Measurements from ENCODE around the gene CFTR. TPM values are rescaled to one million over a fixed set of nuclear protein-coding genes. Genes with fewer than 3 reads are reported as not detected.

Gene CFTR
- total and polyA plus RNA-seq, 9 donors = 0.12 to 2.4 (median 0.71) TPM; not detected in 3

DNA sequence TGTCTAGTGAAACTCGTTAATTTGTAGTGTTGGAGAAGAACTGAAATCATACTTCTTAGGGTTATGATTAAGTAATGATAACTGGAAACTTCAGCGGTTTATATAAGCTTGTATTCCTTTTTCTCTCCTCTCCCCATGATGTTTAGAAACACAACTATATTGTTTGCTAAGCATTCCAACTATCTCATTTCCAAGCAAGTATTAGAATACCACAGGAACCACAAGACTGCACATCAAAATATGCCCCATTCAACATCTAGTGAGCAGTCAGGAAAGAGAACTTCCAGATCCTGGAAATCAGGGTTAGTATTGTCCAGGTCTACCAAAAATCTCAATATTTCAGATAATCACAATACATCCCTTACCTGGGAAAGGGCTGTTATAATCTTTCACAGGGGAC lies 187.6 kb downstream of the CFTR start:
- no peak for DNase-seq
- intact Hi-C loops (cut with DNase I) = no loop called here
- WGBS, 3 donors = 63 to 79% (median 66%) methylated on average over 2 of the region's 2 CpGs
- TF ChIP-seq POLR2A (IDR thresholded peaks at IDR 0.05) (no peak), EP300 (IDR thresholded peaks at IDR 0.05) (no peak)
- TF ChIP-seq, protein P1, sequence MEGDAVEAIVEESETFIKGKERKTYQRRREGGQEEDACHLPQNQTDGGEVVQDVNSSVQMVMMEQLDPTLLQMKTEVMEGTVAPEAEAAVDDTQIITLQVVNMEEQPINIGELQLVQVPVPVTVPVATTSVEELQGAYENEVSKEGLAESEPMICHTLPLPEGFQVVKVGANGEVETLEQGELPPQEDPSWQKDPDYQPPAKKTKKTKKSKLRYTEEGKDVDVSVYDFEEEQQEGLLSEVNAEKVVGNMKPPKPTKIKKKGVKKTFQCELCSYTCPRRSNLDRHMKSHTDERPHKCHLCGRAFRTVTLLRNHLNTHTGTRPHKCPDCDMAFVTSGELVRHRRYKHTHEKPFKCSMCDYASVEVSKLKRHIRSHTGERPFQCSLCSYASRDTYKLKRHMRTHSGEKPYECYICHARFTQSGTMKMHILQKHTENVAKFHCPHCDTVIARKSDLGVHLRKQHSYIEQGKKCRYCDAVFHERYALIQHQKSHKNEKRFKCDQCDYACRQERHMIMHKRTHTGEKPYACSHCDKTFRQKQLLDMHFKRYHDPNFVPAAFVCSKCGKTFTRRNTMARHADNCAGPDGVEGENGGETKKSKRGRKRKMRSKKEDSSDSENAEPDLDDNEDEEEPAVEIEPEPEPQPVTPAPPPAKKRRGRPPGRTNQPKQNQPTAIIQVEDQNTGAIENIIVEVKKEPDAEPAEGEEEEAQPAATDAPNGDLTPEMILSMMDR (IDR thresholded peaks at IDR 0.05) = no peak
- Histone ChIP-seq H3K4me3 (no peak overlapping the region), H3K27ac (no peak overlapping the region), H3K27me3 (no peaks in the 10 kb centered on the region), H3K36me3 (no peaks in the 10 kb centered on the region), H3K9me3 (no peaks in the 10 kb centered on the region), H3K4me1 (ENCODE audit: insufficient read depth) (no peaks in the 10 kb centered on the region)

DNA sequence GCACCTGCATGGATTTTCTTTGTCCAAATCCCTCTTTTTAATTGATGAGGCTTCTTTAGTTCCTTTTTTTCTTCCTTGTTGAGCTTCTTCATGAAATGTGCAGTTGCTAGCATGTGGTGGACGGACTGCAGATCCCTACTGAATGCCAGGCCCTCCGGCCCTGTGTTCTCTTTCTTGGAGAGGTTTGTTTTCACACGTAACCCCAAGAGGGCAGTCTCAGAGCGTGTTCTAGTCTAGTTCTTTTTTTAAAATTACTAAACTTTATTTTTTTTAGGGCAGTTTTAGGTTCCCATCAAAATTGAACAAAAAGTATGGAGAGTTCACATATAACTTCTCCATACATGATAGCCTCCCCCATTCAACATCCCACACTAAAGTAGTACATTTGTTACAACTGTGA lies 190.0 kb downstream of the CFTR start:
- Histone ChIP-seq H3K4me1 (ENCODE audit: insufficient read depth) (no peaks in the 10 kb centered on the region), H3K27ac (no peak overlapping the region), H3K4me3 (no peak overlapping the region), H3K27me3 (no peaks in the 10 kb centered on the region), H3K9me3 (no peaks in the 10 kb centered on the region), H3K36me3 (no peaks in the 10 kb centered on the region)
- 43 to 49% (median 45%) methylated on average over 4 of the region's 4 CpGs for WGBS, 3 donors
- no peak for DNase-seq
- intact Hi-C loops (cut with DNase I) = no loop called here
- no peak for TF ChIP-seq POLR2A (IDR thresholded peaks at IDR 0.05)
- no peak for TF ChIP-seq EP300 (IDR thresholded peaks at IDR 0.05)
- TF ChIP-seq, protein P1 (IDR thresholded peaks at IDR 0.05) = no peak

DNA sequence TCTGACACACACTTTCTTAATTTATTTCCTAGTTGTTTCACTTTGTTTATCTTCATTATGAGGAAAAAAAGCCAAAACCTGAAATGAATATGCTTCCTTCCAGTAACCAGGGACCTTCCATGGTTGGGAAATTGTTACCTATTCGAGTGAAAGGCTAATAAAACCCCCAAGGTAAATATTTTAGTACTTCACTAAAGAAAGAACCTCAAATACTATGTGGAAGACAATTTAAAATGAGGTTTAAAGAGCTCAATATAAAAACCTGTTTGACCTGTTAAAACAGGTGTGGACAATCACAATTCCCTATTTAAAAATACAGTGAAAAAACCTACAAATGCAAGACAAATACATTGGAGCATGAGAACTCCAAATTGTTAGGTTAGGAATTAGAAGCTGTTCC lies 192.6 kb downstream of the CFTR start:
- WGBS, 3 donors = 58 to 74% (median 63%) methylated on average over 1 of the region's 1 CpG
- Histone ChIP-seq H3K4me3 (no peak overlapping the region), H3K36me3 (no peaks in the 10 kb centered on the region), H3K27me3 (no peaks in the 10 kb centered on the region), H3K27ac (no peak overlapping the region), H3K9me3 (no peaks in the 10 kb centered on the region), H3K4me1 (ENCODE audit: insufficient read depth) (no peaks in the 10 kb centered on the region)
- TF ChIP-seq POLR2A (IDR thresholded peaks at IDR 0.05) (no peak), EP300 (IDR thresholded peaks at IDR 0.05) (no peak)
- TF ChIP-seq, protein P1 (IDR thresholded peaks at IDR 0.05) = no peak
- intact Hi-C loops (cut with DNase I) = no loop called here
- DNase-seq = no peak

DNA sequence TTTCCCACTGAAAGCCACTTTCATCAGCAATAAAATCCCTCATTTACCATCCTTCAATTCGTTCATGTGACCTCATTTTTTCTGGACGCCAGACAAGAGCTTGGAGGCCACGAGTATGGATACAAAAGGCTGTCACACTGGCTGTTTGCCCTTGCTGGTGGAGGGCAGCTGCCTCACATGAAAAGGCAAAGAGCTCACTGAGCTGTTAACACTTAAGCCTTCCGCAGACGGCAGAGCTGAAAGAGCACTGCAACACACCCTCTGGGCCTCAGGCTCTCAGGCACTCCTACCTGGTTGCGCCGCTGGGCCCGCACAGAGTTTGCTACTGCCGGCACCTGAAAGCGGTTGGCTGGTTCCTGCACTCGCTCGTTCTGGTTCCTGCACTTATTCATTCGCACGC lies 193.5 kb downstream of the CFTR start:
- 77 to 81% (median 80%) methylated on average over 14 of the region's 14 CpGs for WGBS, 3 donors
- peak in 1 of 5 donors; percentile 7 for DNase-seq
- TF ChIP-seq EP300 (IDR thresholded peaks at IDR 0.05) (no peak), POLR2A (IDR thresholded peaks at IDR 0.05) (no peak)
- TF ChIP-seq, protein P1 (IDR thresholded peaks at IDR 0.05) = no peak

DNA sequence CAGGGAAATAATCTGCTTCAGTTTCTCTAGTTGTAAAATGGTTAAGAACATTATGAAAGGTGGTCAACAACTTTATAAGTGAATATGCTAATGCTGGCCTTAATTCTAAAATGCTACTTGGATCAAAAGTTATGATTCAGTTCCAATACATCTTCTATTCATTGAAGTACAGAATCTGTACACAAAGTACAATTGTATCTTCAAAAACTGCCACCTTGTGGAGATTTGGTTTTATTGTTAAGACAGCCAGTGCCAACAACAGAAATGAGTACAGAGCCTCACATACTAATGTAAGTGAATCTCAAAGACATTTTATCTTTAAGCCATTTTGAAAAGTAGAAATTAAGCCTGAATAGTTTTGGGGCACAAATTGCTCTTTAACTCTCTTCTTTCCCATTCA lies 194.0 kb downstream of the CFTR start:
- DNase-seq = no peak
- H3K4me3 ChIP-seq = no peak overlapping the region
- H3K9me3 ChIP-seq = no peaks in the 10 kb centered on the region
- no peaks in the 10 kb centered on the region for H3K36me3 ChIP-seq
- intact Hi-C loops (cut with DNase I) = no loop called here
- no peaks in the 10 kb centered on the region for H3K4me1 ChIP-seq (ENCODE audit: insufficient read depth)
- no peak for TF ChIP-seq EP300 (IDR thresholded peaks at IDR 0.05)
- TF ChIP-seq POLR2A (IDR thresholded peaks at IDR 0.05) = no peak
- TF ChIP-seq, protein P1 (IDR thresholded peaks at IDR 0.05) = no peak
- H3K27me3 ChIP-seq = no peaks in the 10 kb centered on the region
- H3K27ac ChIP-seq = no peak overlapping the region

More for the DNA sequence above, 193.5 kb downstream of the CFTR start:
- H3K9me3 ChIP-seq = no peaks in the 10 kb centered on the region
- H3K4me1 ChIP-seq (ENCODE audit: insufficient read depth) = no peaks in the 10 kb centered on the region
- no peak overlapping the region for H3K27ac ChIP-seq
- H3K27me3 ChIP-seq = no peaks in the 10 kb centered on the region
- no peaks in the 10 kb centered on the region for H3K36me3 ChIP-seq
- H3K4me3 ChIP-seq = no peak overlapping the region
- intact Hi-C loops (cut with DNase I) = no loop called here

All from ovary (tissue), 9 donors.